Embryonic facial prominence (tissue), 1 donor: ENCODE measurements around the gene TAP2.

Experiments used
- DNase-seq: peaks from one replicate; pipeline ENCODE4 v3.0.0-alpha.2; 2016; ENCODE audit errors: extremely low spot score

TAP2 gene

GRCh38 chr6:32854376-32855178 lies 16.0 kb upstream of the TAP2 start:
- no peak for DNase-seq

- DNase-seq, result peak; percentile 33
Measured at GRCh38 chr6:32853541-32854375, 15.2 kb upstream of the TAP2 start, which contains the start of the genes PSMB9 and TAP1. TSS of gene PSMB9 (plus strand) at chr6:32854192. CDS start at chr6:32854230, 38 bp downstream. TSS of gene TAP1 (minus strand) at chr6:32853704. CDS start at chr6:32853636, 68 bp downstream.

DNA sequence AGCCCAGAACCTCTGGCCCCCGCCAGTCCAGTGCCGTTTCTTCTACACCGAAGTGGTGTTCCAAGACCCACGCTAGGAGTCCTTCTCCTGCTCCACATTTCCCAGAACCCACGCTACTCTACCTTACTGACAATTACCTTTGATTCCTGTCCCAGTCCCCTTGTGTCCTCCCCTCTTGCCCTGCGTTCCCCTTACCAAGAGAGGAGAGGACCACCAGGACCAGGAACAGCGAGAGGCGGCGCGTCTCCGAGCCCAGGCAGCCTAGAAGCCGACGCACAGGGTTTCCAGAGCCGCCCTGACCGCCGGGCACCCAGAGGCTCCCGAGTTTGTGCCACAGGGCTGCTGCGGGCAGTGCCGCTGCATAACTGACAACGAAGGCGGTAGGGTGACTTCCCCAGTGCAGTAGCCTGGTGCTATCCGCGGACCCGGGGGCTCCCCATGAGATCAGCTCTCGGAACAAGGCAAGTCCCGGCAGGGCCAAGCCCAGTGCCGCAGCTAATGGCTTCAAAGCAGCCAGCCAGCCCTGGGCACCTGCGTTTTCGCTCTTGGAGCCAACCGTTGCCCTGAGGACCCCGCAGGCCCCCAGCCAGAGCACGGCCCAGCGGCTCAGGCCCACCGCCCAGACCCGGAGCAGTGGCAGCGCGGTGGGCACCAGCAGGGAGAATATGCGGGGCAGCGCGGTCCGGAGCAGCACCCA lies 14.5 kb upstream of the TAP2 start:
- DNase-seq, result no peak

DNA sequence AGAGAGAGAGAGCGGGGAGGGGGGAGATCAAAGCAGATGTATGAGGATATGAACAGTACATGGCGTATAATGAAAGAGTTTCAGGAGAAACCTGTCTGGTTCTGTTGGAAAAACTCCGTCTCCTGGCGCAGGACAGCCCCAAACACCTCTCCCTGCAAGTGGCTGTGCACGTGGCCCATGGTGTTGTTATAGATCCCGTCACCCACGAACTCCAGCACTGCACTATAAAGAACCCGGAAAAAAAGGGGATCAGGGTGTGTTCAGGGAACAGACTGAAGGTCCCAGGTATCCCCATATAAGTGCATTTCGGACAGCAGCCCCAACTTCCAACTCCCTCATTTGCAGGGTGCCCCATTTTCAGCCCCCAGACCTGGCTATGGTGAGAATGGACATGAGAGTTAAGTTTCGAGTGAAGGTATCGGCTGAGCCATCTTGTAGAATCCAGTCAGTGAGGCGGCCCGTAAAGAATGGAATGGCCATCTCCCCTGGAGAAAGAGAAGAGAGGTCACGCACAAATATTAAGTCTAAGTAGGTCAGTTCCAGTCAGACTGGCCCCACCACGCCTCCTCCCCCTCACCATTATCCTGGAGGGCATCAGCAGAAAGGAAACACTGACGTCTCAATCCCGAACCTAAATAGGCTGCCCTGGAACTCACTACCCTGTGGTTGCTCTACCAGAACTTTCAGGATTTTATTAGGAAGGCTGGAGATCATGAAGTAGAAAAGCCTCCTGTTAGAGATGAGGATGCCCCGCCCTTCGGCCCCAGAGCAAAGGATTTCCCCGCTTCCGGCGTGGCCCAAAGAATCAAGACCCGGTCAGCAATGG lies 13.7 kb upstream of the TAP2 start:
- no peak for DNase-seq

- DNase-seq, result no peak
Measured at GRCh38 chr6:32851025-32851424, 12.5 kb upstream of the TAP2 start.

GRCh38 chr6:32849126-32849525 lies 10.6 kb upstream of the TAP2 start:
- DNase-seq, result no peak

GRCh38 chr6:32847795-32848194 lies 9.3 kb upstream of the TAP2 start:
- no peak for DNase-seq

DNA sequence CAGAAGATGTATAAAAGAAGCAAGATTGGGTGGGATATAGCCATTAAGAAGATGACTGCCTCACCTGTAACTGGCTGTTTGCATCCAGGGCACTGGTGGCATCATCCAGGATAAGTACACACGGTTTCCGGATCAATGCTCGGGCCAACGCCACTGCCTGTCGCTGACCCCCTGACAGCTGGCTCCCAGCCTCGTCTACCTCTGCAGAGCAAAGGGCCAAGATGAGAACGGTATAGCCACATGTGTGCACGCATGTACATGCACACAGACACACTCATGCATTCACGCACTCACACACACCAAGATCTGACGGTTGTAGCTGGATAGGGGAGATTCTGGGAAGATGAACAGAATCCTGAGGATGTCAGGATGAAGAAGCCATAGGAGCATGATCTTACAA lies 8.5 kb upstream of the TAP2 start:
- no peak for DNase-seq

GRCh38 chr6:32845384-32845884 lies 6.9 kb upstream of the TAP2 start:
- no peak for DNase-seq

- no peak for DNase-seq
Measured at GRCh38 chr6:32844839-32845383, 6.4 kb upstream of the TAP2 start.

DNA sequence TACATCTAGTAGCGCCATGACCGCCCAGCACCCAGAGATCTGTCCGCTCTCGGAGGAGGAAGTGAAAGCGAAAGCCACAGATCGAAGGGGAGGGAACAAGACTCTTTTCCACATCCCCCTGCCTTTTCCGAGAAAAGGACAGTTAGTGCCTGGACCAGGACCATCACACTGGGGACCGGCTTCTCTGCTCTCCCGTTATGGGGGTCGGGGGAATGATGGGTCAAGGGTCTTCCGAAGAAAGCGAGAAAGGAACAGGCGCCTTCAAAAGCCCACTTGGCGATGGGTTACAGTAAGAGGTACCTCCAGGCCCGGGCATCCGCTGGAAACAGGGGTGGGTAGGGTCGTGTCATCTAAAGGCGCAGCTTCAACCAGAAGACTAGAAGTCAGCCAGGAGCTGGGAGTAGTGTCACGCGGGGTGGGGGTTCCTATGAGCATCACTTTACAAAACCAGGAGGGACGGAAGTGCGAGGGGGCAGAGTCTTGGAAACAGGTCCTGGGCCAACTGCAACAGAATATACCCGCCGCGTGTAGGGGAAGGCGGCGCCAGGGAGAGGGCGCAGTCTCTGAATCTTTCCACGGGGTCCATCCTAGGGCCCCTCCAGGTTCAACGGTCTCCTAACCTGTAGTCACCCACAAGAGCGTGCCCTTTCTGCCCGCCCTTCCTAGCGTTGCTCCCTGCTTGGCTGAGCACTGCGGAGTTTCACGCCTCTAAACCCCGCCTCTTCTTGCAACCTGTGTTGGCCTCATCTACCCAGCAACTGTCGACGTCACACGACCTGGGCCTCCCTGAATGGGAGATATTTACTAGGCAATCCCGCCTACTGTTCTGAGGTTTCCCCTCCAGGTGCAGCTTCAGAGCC lies 5.7 kb upstream of the TAP2 start, which contains the start of gene PSMB8:
Gene PSMB8, minus strand, starts transcription at position 69 of the 860 bp plus-strand sequence. Its CDS starts 51 bp downstream, at position 18.
- peak; percentile 77 for DNase-seq

- no peak for DNase-seq
Measured at GRCh38 chr6:32843331-32843978, 4.9 kb upstream of the TAP2 start.

DNA sequence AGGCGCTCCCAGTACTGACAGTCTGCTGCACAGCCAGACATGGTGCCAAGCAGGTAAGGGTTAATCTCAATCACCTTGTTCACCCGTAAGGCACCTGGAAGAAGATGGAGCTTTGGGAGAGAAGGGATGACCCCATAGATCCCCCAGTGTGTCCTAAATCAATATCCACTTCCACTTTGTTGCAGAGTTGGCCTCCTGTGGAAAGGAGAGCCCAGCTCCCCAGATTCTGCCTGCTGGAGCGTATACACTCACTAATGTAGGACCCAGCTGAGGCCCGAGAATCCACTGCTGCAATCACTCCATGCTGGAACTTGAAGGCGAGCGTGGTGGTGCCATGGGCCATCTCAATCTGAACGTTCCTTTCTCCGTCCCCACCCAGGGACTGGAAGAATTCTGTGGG lies 4.2 kb upstream of the TAP2 start:
- no peak for DNase-seq

GRCh38 chr6:32842021-32842650 lies 3.6 kb upstream of the TAP2 start:
- DNase-seq, result no peak

DNA sequence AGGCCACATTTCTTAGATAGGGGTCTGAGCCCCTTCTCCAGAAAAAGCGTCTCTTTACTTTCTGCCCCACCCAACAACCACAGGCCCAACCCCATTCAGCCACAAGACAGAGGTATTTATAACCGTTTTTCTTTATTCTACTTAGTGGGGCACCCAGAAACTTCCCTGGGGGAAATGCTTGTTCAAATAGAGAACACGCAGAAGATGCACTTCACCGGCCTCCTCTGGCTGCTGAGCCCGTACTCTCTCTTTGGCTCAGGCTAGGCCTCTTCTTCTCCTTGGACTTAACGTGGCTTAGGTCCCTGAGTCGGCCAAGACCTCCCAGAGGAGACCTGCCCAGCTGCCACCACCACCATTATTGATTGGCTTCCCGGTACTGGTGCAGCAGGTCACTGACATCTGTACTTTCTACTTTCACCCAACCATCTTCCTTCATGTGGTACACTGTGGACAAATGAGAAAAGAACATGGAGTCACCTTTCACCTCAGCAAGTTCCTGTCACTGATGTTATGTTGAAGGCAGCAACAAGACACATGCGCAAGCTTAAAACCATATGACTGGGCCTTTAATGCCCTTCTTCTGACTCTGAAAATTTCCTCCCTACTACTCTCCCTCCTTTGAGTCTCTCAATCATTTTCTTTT lies 2.2 kb upstream of the TAP2 start:
- no peak for DNase-seq

- no peak for DNase-seq
Measured at GRCh38 chr6:32839356-32839755, 817 bp upstream of the TAP2 start.

DNA sequence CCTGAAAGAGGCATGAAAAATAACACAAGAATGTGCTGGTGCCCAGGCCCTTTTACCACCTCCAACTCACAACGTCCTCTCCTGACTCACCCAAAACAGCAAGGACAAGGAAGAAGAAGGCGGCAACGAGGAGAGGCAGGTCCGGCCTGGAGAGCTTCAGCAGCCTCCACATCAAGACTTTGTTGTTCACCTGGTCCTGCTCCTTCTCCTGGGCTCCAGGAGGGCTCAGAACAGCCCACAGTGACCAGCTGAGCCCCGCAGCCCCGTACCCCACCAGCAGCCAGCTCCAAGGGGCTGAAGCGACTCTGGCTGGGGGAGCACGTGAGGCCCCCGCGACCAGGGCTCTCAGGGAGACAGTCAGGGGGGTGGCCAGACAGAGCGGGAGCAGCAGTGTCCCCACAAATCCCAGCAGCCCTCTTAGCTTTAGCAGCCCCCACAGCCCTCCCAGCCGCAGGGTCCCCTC lies 857 bp downstream of the TAP2 start:
- no peak for DNase-seq

DNA sequence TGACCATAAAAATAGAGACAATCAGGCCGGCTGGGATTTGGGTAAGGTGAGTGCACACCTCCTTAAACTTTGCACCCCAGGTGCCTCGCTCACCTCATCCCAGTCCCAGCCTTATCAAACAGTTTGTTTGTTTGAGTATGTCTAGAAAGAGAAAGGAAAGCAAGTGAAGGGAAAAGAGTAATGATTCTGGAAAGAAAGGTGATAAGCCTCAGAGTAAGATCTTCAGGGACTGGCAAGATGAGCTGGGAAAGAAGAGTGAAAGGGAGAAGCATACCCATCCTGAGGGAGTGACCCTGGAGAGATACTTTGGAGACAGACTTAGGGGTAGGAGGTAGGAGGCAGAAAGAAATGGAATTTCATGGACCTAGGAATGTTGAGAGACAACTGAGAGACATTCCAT lies 1.7 kb downstream of the TAP2 start:
- no peak for DNase-seq
